OCI-LY1 (cell line): ENCODE results near the gene IFT43.

Experiments used
- H2AFZ ChIP-seq: fragments of 200-600 bp; sonication (generic), shearing (Covaris generic); 2 replicates; pipeline ENCODE4 v1.6.0; 2014; ENCODE audit warnings: antibody characterized with exemption, mild to moderate bottlenecking, low read length
- H3F3A ChIP-seq: fragments of 200-600 bp; sonication (generic), shearing (Covaris generic); 2 replicates; pipeline ENCODE4 v1.6.0; 2014; ENCODE audit warnings: mild to moderate bottlenecking, antibody characterized with exemption, low read length, moderate library complexity; ENCODE audit not compliant: insufficient read depth
- H3K27ac ChIP-seq: fragments of 200-600 bp; sonication (generic); 2 replicates; pipeline ENCODE4 v1.5.1; 2014; ENCODE audit warnings: low read length, mixed run types, mild to moderate bottlenecking, low read depth; ENCODE audit not compliant: poor library complexity, severe bottlenecking
- H3K27me3 ChIP-seq: fragments of 200-600 bp; sonication (generic); 2 replicates; pipeline ENCODE4 v1.6.0; 2014; ENCODE audit warnings: antibody characterized with exemption, mild to moderate bottlenecking, low read length, moderate library complexity; ENCODE audit not compliant: insufficient read depth
- H3K36me3 ChIP-seq: fragments of 200-600 bp; sonication (generic); 2 replicates; pipeline ENCODE4 v1.6.1; 2014; ENCODE audit warnings: mild to moderate bottlenecking, antibody characterized with exemption, low read length, moderate library complexity, mixed read lengths; ENCODE audit not compliant: insufficient read depth
- H3K4me1 ChIP-seq: fragments of 200-600 bp; sonication (generic); 2 replicates; pipeline ENCODE4 v1.5.1; 2014; ENCODE audit warnings: mild to moderate bottlenecking, low read length, moderate library complexity; ENCODE audit not compliant: insufficient read depth, severe bottlenecking
- H3K4me2 ChIP-seq: fragments of 200-600 bp; sonication (generic), shearing (Covaris generic); 2 replicates; pipeline ENCODE4 v1.6.1; 2014; ENCODE audit warnings: low read length
- H3K4me3 ChIP-seq: fragments of 200-600 bp; sonication (generic); 2 replicates; pipeline ENCODE4 v1.5.1; 2014; ENCODE audit warnings: low read length, low read depth, mild to moderate bottlenecking, mixed read lengths; ENCODE audit not compliant: poor library complexity, severe bottlenecking
- H3K79me2 ChIP-seq: fragments of 200-600 bp; shearing (Covaris generic); 2 replicates; pipeline ENCODE4 v1.6.1; 2016; ENCODE audit warnings: mixed run types, low read length, mixed read lengths; ENCODE audit not compliant: insufficient read depth
- H3K9ac ChIP-seq: fragments of 200-600 bp; sonication (generic), shearing (Covaris generic); 2 replicates; pipeline ENCODE4 v1.6.1; 2014; ENCODE audit warnings: mild to moderate bottlenecking, low read length, mixed read lengths
- H3K9me2 ChIP-seq: fragments of 200-600 bp; sonication (generic), shearing (Covaris generic); 2 replicates; pipeline ENCODE4 v1.6.1; 2014; ENCODE audit warnings: low read depth, mild to moderate bottlenecking, low read length, mixed read lengths
- H3K9me3 ChIP-seq: fragments of 200-600 bp; shearing (Covaris generic); 2 replicates; pipeline ENCODE4 v1.6.1; 2014; ENCODE audit warnings: low read length, mixed read lengths
- H4K20me1 ChIP-seq: fragments of 200-600 bp; sonication (generic), shearing (Covaris generic); 2 replicates; pipeline ENCODE4 v1.6.0; 2016; ENCODE audit warnings: mild to moderate bottlenecking, low read length; ENCODE audit not compliant: insufficient read depth
- CTCF ChIP-seq: fragments of 200-600 bp; sonication (generic), shearing (Covaris generic); IDR thresholded peaks from 2 replicates; pipeline ENCODE4 v1.5.1; 2017; ENCODE audit warnings: mild to moderate bottlenecking, antibody characterized with exemption, low read length, moderate library complexity, mixed read lengths
- EZH2 ChIP-seq: fragments of 200-600 bp; sonication (generic), shearing (Covaris generic); IDR thresholded peaks from 2 replicates; pipeline ENCODE4 v1.8.0; 2017; ENCODE audit warnings: borderline replicate concordance, mixed run types, mild to moderate bottlenecking, antibody characterized with exemption, low read length, moderate library complexity, mixed read lengths

IFT43 gene

GRCh38 chr14:76015668-76016067 is 30.1 kb downstream of the IFT43 start:
- TF ChIP-seq CTCF = no peak
- no peak for TF ChIP-seq EZH2
- H3K9me2 ChIP-seq = no peaks in the 10 kb centered on the region
- peaks cover 17% of the 10 kb centered on the region; the same call in 1 of the 2 replicates for H3K9me3 ChIP-seq
- no peak overlapping the region for H3K4me3 ChIP-seq
- H3K27me3 ChIP-seq = no peaks in the 10 kb centered on the region
- H4K20me1 ChIP-seq = no peaks in the 10 kb centered on the region
- H3K4me2 ChIP-seq = 0 out of 2 replicates have a peak overlapping the region, but pooled peaks have one; percentile 6
- no peaks in the 10 kb centered on the region for H3F3A ChIP-seq
- H3K79me2 ChIP-seq = no peaks in the 10 kb centered on the region
- H3K9ac ChIP-seq = no peak overlapping the region
- peaks cover 10% of the 10 kb centered on the region for H3K4me1 ChIP-seq
- H2AFZ ChIP-seq = no peak overlapping the region
- H3K36me3 ChIP-seq = peaks cover 7% of the 10 kb centered on the region; the same call in 1 of the 2 replicates
- H3K27ac ChIP-seq = no peak overlapping the region

DNA sequence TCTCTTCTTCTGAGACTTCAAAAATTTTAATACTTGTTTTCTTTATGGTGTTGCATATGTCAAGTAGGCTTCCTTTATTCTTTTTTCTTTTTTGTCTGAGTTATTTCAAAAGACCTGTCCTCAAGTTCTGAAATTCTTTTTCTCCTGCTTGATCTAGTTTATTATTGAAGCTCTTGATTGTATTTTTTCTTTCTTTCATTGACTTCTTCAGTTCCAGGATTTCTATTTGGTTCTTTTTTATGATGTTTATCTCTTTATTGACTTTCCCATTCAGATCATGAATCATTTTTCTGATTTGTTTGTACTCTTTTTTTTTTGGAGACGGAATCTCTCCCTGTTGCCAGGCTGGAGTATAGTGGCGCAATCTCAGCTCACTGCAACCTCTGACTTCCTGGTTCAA is 34.1 kb downstream of the IFT43 start:
- Histone ChIP-seq H3K4me2 (no peak overlapping the region), H3K9ac (no peak overlapping the region), H3K36me3 (peaks cover 7% of the 10 kb centered on the region; the same call in 1 of the 2 replicates), H4K20me1 (no peaks in the 10 kb centered on the region), H3F3A (no peaks in the 10 kb centered on the region), H3K4me3 (no peak overlapping the region), H3K27ac (no peak overlapping the region), H2AFZ (no peak overlapping the region), H3K27me3 (no peaks in the 10 kb centered on the region), H3K4me1 (peaks cover 10% of the 10 kb centered on the region), H3K9me3 (peaks cover 17% of the 10 kb centered on the region; the same call in 1 of the 2 replicates), H3K9me2 (no peaks in the 10 kb centered on the region), H3K79me2 (no peaks in the 10 kb centered on the region)
- TF ChIP-seq CTCF (no peak), EZH2 (no peak)

DNA sequence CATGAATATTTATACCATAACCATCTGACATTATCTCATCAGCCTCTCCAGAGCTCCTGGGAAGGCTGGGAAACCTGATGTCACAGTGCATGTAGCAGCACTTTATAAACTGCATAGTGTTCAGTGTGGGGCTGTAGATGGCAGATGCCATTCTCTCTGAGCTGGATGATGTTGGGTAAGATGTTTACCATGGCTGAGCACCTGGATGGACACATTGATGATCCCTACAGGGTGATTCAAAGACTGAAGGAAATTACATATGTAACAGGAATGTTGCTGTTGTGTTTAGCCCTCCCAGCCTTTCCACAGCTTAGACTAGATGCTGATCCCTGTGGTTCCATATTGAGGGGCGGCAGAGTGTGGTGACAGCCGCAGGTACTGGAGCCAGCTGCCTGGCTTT is 37.4 kb downstream of the IFT43 start:
- no peak overlapping the region for H3K4me3 ChIP-seq
- peaks cover 7% of the 10 kb centered on the region; the same call in 1 of the 2 replicates for H3K36me3 ChIP-seq
- H3K4me2 ChIP-seq = no peak overlapping the region
- H3F3A ChIP-seq = no peaks in the 10 kb centered on the region
- TF ChIP-seq EZH2 (no peak), CTCF (no peak)
- no peak overlapping the region for H2AFZ ChIP-seq
- no peaks in the 10 kb centered on the region for H3K4me1 ChIP-seq
- H3K27me3 ChIP-seq = no peaks in the 10 kb centered on the region
- H4K20me1 ChIP-seq = no peaks in the 10 kb centered on the region
- no peak overlapping the region for H3K27ac ChIP-seq
- H3K9ac ChIP-seq = no peak overlapping the region
- H3K79me2 ChIP-seq = no peaks in the 10 kb centered on the region
- H3K9me3 ChIP-seq = peaks cover 14% of the 10 kb centered on the region; the same call in 1 of the 2 replicates
- no peaks in the 10 kb centered on the region for H3K9me2 ChIP-seq
